Measurements from ENCODE around the gene SERF1B.
"Not testable (repeated sequence)": the region's sequence is repeated elsewhere in the genome, so short reads cannot be mapped to it uniquely, and the experiment has no call there.

GRCh38 chr5:70049790-70050142 is 24.7 kb downstream of the SERF1B start:
- TF ChIP-seq POLR2A (IDR thresholded peaks at IDR 0.05); CTCF (IDR thresholded peaks at IDR 0.05); POLR2AphosphoS5 (IDR thresholded peaks at IDR 0.05; ENCODE audit: insufficient read depth in 1 of 2, low read depth in 1 of 2): not testable (repeated sequence)
